HEK293 (cell line): Measurements from ENCODE around the gene ITGB6.

Experiments used
- ZBTB1 ChIP-seq: fragments of 450-650 bp; formaldehyde crosslinking; IDR thresholded peaks from 2 replicates; pipeline ENCODE4 v1.5.1; 2016; ENCODE audit warnings: missing biosample characterization, missing genetic modification characterization
- ZBTB20 ChIP-seq: fragments of 450-650 bp; formaldehyde crosslinking; IDR thresholded peaks from 2 replicates; pipeline ENCODE4 v1.5.1; 2016; ENCODE audit warnings: missing biosample characterization, missing genetic modification characterization
- ZNF274 ChIP-seq, 2 experiments: fragments of 200-500 bp in 1 of 2; fragments of 450-650 bp in 1 of 2; sonication (Bioruptor generic) in 1 of 2; formaldehyde crosslinking in 1 of 2; IDR thresholded peaks; 2 replicates each; pipeline versions ENCODE4 v1.5.1 to v1.6.1; 2014 to 2016; ENCODE audit warnings: borderline replicate concordance in 1 of 2, inconsistent platforms in 1 of 2, low read length in 1 of 2, missing biosample characterization in 1 of 2, missing genetic modification characterization in 1 of 2
- ZNF670 ChIP-seq: fragments of 450-650 bp; formaldehyde crosslinking; IDR thresholded peaks from 2 replicates; pipeline ENCODE4 v1.5.1; 2016; ENCODE audit warnings: missing biosample characterization, missing genetic modification characterization, low read depth
- TF ChIP-seq, protein P1 (sequence below): fragments of 450-650 bp; formaldehyde crosslinking; IDR thresholded peaks from 2 replicates; pipeline ENCODE4 v1.5.1; 2016; ENCODE audit warnings: missing biosample characterization, missing genetic modification characterization
- TF ChIP-seq, protein P2 (sequence below): fragments of 450-650 bp; formaldehyde crosslinking; IDR thresholded peaks from 2 replicates; pipeline ENCODE4 v1.5.1; 2017; ENCODE audit warnings: missing biosample characterization, missing genetic modification characterization

DNA sequence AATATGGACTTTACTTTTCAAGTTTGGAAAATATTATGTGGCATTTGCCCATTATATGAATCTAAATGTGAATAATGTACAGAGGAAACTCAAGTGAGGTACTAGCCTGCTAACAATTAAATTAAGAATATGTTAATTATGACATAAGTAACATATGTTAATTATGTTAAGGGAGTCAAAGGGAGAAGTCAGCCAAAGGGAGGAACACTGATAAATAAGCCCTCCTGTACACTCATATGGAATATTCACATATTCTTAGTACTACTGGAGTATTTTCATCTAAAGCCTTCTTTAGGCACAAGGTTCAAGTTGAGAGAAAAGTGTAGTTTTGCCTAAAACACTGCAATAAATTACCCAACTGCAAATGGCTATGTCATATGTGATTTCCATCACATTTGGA lies 30.1 kb downstream of the ITGB6 start:
- TF ChIP-seq, protein P1, sequence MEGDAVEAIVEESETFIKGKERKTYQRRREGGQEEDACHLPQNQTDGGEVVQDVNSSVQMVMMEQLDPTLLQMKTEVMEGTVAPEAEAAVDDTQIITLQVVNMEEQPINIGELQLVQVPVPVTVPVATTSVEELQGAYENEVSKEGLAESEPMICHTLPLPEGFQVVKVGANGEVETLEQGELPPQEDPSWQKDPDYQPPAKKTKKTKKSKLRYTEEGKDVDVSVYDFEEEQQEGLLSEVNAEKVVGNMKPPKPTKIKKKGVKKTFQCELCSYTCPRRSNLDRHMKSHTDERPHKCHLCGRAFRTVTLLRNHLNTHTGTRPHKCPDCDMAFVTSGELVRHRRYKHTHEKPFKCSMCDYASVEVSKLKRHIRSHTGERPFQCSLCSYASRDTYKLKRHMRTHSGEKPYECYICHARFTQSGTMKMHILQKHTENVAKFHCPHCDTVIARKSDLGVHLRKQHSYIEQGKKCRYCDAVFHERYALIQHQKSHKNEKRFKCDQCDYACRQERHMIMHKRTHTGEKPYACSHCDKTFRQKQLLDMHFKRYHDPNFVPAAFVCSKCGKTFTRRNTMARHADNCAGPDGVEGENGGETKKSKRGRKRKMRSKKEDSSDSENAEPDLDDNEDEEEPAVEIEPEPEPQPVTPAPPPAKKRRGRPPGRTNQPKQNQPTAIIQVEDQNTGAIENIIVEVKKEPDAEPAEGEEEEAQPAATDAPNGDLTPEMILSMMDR (tag by site-specific recombination): no peak
- no peak for TF ChIP-seq ZNF670 (tag by site-specific recombination)
- TF ChIP-seq, protein P2, sequence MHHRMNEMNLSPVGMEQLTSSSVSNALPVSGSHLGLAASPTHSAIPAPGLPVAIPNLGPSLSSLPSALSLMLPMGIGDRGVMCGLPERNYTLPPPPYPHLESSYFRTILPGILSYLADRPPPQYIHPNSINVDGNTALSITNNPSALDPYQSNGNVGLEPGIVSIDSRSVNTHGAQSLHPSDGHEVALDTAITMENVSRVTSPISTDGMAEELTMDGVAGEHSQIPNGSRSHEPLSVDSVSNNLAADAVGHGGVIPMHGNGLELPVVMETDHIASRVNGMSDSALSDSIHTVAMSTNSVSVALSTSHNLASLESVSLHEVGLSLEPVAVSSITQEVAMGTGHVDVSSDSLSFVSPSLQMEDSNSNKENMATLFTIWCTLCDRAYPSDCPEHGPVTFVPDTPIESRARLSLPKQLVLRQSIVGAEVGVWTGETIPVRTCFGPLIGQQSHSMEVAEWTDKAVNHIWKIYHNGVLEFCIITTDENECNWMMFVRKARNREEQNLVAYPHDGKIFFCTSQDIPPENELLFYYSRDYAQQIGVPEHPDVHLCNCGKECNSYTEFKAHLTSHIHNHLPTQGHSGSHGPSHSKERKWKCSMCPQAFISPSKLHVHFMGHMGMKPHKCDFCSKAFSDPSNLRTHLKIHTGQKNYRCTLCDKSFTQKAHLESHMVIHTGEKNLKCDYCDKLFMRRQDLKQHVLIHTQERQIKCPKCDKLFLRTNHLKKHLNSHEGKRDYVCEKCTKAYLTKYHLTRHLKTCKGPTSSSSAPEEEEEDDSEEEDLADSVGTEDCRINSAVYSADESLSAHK (tag by site-specific recombination): no peak
- no peak for TF ChIP-seq ZBTB1
- no peak for TF ChIP-seq ZBTB20 (tag by site-specific recombination)
- no peak for TF ChIP-seq ZNF274 (IDR thresholded peaks at IDR 0.05; ENCODE audit: low read length)
- no peak for TF ChIP-seq ZNF274 (tag by site-specific recombination; IDR thresholded peaks at IDR 0.05; ENCODE audit: borderline replicate concordance)
